ENCODE results near the gene DCUN1D4.

GRCh38 chr4:51858605-51859202 is 15.8 kb downstream of the DCUN1D4 start:
- TF ChIP-seq, protein P1, sequence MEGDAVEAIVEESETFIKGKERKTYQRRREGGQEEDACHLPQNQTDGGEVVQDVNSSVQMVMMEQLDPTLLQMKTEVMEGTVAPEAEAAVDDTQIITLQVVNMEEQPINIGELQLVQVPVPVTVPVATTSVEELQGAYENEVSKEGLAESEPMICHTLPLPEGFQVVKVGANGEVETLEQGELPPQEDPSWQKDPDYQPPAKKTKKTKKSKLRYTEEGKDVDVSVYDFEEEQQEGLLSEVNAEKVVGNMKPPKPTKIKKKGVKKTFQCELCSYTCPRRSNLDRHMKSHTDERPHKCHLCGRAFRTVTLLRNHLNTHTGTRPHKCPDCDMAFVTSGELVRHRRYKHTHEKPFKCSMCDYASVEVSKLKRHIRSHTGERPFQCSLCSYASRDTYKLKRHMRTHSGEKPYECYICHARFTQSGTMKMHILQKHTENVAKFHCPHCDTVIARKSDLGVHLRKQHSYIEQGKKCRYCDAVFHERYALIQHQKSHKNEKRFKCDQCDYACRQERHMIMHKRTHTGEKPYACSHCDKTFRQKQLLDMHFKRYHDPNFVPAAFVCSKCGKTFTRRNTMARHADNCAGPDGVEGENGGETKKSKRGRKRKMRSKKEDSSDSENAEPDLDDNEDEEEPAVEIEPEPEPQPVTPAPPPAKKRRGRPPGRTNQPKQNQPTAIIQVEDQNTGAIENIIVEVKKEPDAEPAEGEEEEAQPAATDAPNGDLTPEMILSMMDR (IDR thresholded peaks at IDR 0.05) = no peak
- no peak for TF ChIP-seq POLR2A (IDR thresholded peaks at IDR 0.05)
